Non-pigmented ciliary epithelial cell (primary cell): Measurements from ENCODE around the gene ZNF396.

ENCODE experiments used
- DNase-seq: peaks from one replicate; pipeline ENCODE4 v3.0.0-alpha.2; 2010; ENCODE audit warnings: low read depth

Gene ZNF396

DNA sequence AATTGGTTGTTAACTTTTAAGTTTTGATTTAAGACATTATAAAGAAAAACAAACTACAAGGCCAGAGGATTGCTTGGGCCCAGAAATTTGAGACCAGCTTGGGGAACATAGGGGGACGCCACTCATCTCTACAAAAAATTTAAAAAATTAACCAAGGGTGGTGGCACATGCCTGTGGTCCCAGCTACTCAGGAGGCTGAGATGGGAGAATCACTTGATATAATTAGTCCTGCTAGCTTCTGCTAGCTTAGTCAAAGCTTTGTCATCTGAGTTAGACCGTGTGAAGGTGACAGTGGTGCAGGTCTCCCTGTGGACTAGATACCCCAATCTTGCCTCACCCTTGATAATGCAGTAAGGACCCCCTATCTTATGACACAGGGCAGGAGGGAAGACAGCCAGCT is 6.0 kb upstream of the ZNF396 start:
- no peak for DNase-seq

DNA sequence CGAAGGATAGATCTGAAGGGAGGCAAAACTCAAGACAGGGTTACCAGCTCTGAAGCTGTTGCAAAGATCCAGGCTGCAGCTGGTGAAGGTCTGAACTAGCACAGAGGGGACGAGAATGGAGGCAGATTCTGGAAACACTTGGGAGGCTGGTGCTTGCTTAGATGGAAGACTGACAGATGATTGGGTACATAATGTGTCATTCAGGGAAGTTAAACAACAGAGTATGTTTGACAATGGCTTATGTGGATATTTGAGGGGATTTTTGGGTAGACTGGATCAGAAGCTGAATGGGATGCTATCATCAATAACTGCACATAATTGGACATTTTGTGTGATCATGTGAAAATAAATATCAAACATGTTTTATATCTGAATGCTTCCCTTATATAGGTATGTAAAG is 2.3 kb upstream of the ZNF396 start:
- no peak for DNase-seq

DNA sequence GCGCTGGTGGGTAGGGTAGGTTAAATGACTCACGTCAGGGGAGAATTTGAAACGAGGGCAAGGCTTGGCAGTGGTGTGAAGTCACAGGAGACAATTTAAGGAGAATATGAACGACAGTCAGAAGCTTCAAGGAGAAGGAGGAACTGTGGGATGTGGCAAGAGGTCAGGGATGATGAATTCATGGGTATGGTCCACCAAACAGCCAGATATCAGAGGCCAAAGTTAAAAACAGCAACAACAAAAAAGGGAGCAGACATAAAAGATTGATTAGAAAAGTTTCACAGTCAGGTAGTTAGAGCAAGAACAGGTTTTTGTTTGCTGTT is 1.4 kb upstream of the ZNF396 start:
- no peak for DNase-seq

- DNase-seq = no peak
Measured at GRCh38 chr18:35377875-35378573, 887 bp upstream of the ZNF396 start.

GRCh38 chr18:35376393-35376741 is 770 bp downstream of the ZNF396 start:
- DNase-seq = no peak

- no peak for DNase-seq
Measured at GRCh38 chr18:35374708-35375107, 2.4 kb downstream of the ZNF396 start.

- DNase-seq = peak; percentile 26
Measured at GRCh38 chr18:35371412-35372195, 5.5 kb downstream of the ZNF396 start.

GRCh38 chr18:35369126-35369525 is 8.0 kb downstream of the ZNF396 start:
- no peak for DNase-seq

DNA sequence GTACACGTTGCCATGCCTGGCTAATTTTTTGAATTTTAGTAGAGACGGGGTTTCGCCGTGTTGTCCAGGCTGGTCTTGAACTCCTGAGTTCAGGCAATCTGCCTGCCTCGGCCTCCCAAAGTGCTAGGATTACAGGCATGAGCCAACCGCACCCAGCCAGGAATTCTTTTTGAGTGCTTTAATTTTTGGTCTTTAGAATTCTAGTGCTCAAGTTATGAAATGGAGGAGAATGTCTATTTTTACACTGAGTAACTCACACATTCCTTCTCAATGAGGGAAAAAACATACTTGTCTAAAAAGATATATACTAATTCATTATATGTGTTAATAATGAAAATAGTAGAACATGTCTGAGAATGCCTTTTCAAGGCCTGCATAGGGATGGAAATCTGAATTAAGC is 8.5 kb downstream of the ZNF396 start:
- DNase-seq = no peak

- no peak for DNase-seq
Measured at GRCh38 chr18:35362531-35362930, 14.6 kb downstream of the ZNF396 start.

- no peak for DNase-seq
Measured at GRCh38 chr18:35361570-35362321, 15.4 kb downstream of the ZNF396 start.

DNA sequence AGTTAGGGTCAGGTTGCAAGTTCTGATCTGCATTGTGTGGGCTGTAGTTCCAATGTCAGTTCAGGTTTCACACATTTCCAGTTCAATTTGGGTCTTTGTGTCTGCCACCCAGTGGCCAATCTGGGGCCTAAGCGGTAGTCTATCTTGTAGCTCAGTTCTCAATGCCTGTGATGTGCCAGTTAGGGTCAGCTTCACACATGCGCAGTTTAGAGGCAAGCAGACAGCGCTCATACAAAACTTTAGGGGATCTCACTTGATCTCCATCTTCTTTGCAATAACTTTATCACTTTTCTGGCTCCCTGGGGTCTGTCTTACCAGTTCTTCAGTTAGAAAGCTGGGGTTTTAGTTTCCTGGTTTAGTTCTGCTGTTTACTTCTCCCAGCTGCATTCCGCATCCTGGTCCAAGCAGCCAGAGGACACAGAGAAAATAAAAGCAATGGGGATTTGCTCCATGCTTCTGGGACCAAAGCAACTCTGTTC is 22.0 kb downstream of the ZNF396 start:
- DNase-seq = peak; percentile 57

- no peak for DNase-seq
Measured at GRCh38 chr18:35352778-35353177, 24.4 kb downstream of the ZNF396 start.

- DNase-seq = no peak
Measured at GRCh38 chr18:35352283-35352682, 24.9 kb downstream of the ZNF396 start.

- DNase-seq = no peak
Measured at GRCh38 chr18:35348001-35348400, 29.1 kb downstream of the ZNF396 start.

- no peak for DNase-seq
Measured at GRCh38 chr18:35345950-35346349, 31.2 kb downstream of the ZNF396 start.

GRCh38 chr18:35345460-35345921 is 31.6 kb downstream of the ZNF396 start:
- no peak for DNase-seq

DNA sequence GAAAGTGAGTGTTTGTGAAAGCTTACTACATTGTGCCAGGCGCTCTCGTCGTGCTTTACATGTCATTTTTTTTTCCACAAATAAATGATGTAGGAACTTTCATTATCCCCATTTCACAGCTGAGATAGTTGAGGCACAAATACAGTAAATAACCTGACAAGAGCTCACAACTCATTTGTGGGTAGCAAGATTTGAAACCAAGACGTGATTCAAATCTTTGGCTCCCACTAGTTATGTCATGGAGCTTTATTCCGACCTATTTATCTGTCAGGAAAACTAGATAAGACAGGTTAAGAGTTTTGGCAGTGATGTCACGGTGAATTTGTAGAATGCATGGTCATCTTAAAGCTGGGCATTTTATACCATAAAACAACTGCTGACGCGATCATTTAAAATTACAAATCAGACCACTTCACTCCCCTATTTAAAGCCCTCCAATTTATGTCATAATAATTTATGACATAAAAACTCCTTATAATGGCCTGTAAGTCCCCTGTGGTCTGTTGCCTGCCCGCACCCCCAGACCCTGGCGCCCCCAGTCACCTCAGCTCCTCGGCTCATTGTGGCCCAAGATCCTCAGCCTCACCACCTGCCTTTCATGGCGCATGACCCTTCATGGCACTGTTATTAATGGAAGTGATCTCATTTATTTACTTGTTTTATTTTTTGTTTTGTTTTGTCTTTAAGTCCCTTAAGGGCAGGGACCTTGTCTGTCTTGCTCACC is 32.2 kb downstream of the ZNF396 start:
- no peak for DNase-seq

- peak; percentile 57 for DNase-seq
Measured at GRCh38 chr18:35343936-35344735, 33.0 kb downstream of the ZNF396 start, which contains the start of gene ZNF24. TSS of gene ZNF24 (minus strand) at chr18:35344420. CDS start at chr18:35340650, 3,770 bp downstream.

DNA sequence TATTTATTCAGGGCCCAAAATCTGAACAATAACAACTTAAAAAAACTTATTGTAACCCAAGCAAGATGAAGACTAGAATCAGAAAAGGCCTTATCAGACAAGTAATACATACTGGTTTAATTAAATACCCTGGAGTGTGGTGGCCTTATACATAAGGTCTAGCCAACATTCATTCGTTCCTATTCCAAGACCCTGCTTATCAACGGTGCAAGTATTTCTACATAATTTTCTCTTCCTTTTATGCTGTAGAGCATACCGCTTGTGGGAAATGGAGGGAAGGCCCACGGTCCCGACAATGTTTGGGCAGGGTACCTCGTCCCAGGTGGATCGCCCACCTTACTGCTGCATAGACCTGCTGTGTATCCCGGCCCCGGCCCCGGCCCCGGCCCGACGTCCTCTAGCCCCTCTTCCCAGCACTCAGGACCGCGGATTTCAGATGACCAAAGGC is 33.6 kb downstream of the ZNF396 start:
- no peak for DNase-seq

GRCh38 chr18:35337286-35337685 is 39.9 kb downstream of the ZNF396 start:
- DNase-seq = no peak
